GM20000 (cell line): ENCODE data around the gene SETD1A.

Experiments
- DNase-seq: peaks from one replicate; pipeline ENCODE4 v3.0.0; 2012; ENCODE audit warnings: low spot score
- CTCF ChIP-seq: IDR thresholded peaks from 2 replicates; pipeline ENCODE4 v1.5.1; 2012; ENCODE audit warnings: mild to moderate bottlenecking, control low read depth; ENCODE audit errors: extremely low read depth, missing control alignments

SETD1A gene

GRCh38 chr16:30957456-30958174 lies at the start of gene SETD1A:
TSS of gene SETD1A (plus strand) at chr16:30957754. CDS start at chr16:30958732, 978 bp downstream.
- DNase-seq = peak; percentile 98
- TF ChIP-seq CTCF = no peak

- TF ChIP-seq CTCF = no peak
- no peak for DNase-seq
Measured at GRCh38 chr16:30910427-30911029, 47.0 kb upstream of the SETD1A start.

- TF ChIP-seq CTCF = no peak
- no peak for DNase-seq
Measured at GRCh38 chr16:30912794-30913412, 44.7 kb upstream of the SETD1A start.

GRCh38 chr16:30914830-30915229 lies 42.7 kb upstream of the SETD1A start:
- DNase-seq = no peak
- no peak for TF ChIP-seq CTCF

GRCh38 chr16:30918614-30919013 lies 38.9 kb upstream of the SETD1A start:
- DNase-seq = no peak
- no peak for TF ChIP-seq CTCF

DNA sequence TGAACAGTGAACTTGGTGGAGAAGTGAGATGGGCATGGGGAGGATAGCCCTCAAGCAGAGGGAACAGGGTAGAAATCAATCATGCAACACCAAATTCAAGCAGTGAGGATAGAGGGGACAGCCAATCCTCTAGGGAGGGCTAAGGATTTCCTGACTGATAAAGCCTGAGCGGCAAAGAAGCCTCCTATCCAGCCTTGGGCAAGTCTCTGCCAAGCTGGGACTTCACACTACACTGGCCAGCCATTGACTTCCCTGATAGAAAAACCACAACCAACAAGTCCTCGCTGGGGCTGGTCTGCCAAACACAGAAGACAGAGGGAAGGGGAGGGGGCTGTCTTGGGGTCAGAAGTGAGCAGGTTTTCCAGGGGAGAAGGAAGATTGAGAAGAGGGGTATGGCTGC lies 36.7 kb upstream of the SETD1A start:
- no peak for TF ChIP-seq CTCF
- DNase-seq = no peak

- DNase-seq = no peak
- no peak for TF ChIP-seq CTCF
Measured at GRCh38 chr16:30921459-30921747, 36.2 kb upstream of the SETD1A start.
